Stimulated activated CD8-positive, alpha-beta memory T cell treated with anti-CD3 and anti-CD28 coated beads, Interleukin-15, amount 100 ng/mL, for 24 hours (primary cell): ENCODE results near the gene SMG6.
"Not testable (repeated sequence)": the region's sequence is repeated elsewhere in the genome, so short reads cannot be mapped to it uniquely, and the experiment has no call there.

ENCODE experiments used
- DNase-seq: peaks from one replicate; pipeline ENCODE4 v3.0.0-alpha.2; 2020; ENCODE audit warnings: low read depth

Gene SMG6

GRCh38 chr17:2025622-2026309 lies 277.8 kb downstream of the SMG6 start:
- DNase-seq: no peak

GRCh38 chr17:2025220-2025621 lies 278.4 kb downstream of the SMG6 start, which contains the start of gene RTN4RL1:
Gene RTN4RL1, minus strand, starts transcription at chr17:2025334. Its CDS starts 469 bp downstream, at chr17:2024865.
- no peak for DNase-seq

- no peak for DNase-seq
Measured at GRCh38 chr17:2024572-2025219, 278.9 kb downstream of the SMG6 start.

- DNase-seq: no peak
Measured at GRCh38 chr17:2023692-2024571, 279.7 kb downstream of the SMG6 start.

- DNase-seq: no peak
Measured at GRCh38 chr17:2023256-2023655, 280.3 kb downstream of the SMG6 start.

- DNase-seq: no peak
Measured at GRCh38 chr17:2022647-2023240, 280.8 kb downstream of the SMG6 start.

- no peak for DNase-seq
Measured at GRCh38 chr17:2020721-2021120, 282.9 kb downstream of the SMG6 start.

- no peak for DNase-seq
Measured at GRCh38 chr17:2019723-2020122, 283.9 kb downstream of the SMG6 start.

GRCh38 chr17:2018716-2019510 lies 284.7 kb downstream of the SMG6 start:
- no peak for DNase-seq

GRCh38 chr17:2017274-2017941 lies 286.2 kb downstream of the SMG6 start:
- DNase-seq: no peak

GRCh38 chr17:2016494-2016893 lies 287.1 kb downstream of the SMG6 start:
- DNase-seq: no peak

GRCh38 chr17:2015314-2015713 lies 288.3 kb downstream of the SMG6 start:
- DNase-seq: no peak

- no peak for DNase-seq
Measured at GRCh38 chr17:2013994-2014317, 289.6 kb downstream of the SMG6 start.

GRCh38 chr17:2013220-2013993 lies 290.2 kb downstream of the SMG6 start:
- not testable (repeated sequence) for DNase-seq

GRCh38 chr17:2012499-2012898 lies 291.1 kb downstream of the SMG6 start:
- DNase-seq: no peak

- no peak for DNase-seq
Measured at GRCh38 chr17:2011411-2012371, 291.9 kb downstream of the SMG6 start.
